ENCODE measurements around the gene CNNM2.

Gene CNNM2

DNA sequence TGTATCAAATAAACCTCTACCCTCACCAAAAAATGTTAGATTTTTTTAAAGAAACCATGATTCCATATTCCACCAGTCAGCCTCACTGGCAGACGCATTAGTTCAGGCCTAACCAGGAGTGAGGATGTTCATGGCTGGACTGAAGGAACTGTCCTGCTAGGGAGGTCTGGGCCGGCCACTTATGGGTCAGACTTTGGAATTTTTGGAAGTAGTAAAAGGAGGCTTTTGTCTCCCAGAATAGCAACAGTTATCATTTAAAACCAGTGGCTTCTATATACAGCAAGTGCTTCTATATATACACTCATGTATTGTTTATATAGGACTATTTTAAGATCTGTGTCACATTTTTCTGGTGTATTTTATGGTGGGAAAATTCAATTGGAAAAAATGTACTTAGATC lies 120.5 kb downstream of the CNNM2 start:
- Histone ChIP-seq H3K9me2 (replicated peaks; ENCODE audit: low read depth, low read length) (no peaks in the 10 kb centered on the region), H3K4me2 (ENCODE audit: low read depth, low read length, poor library complexity, severe bottlenecking) (no peak overlapping the region), H4K20me1 (ENCODE audit: insufficient read depth, low read length, poor library complexity, severe bottlenecking) (no peaks in the 10 kb centered on the region), H3K27me3 (ENCODE audit: insufficient read depth, low read length, poor library complexity, severe bottlenecking) (no peaks in the 10 kb centered on the region), H3K9ac (ENCODE audit: low read depth, low read length, poor library complexity, severe bottlenecking) (no peak overlapping the region), H3K4me1 (ENCODE audit: insufficient read depth, low read length, poor library complexity, severe bottlenecking) (no peaks in the 10 kb centered on the region), H3K79me2 (ENCODE audit: insufficient read depth, low read length) (no peaks in the 10 kb centered on the region), H2AFZ (ENCODE audit: low read length) (no peak overlapping the region), H3K9me3 (ENCODE audit: insufficient read depth, low read depth, low read length) (no peaks in the 10 kb centered on the region), H3F3A (ENCODE audit: low read depth) (no peaks in the 10 kb centered on the region), H3K4me3 (ENCODE audit: low read length, poor library complexity, severe bottlenecking) (no peak overlapping the region), H3K36me3 (ENCODE audit: insufficient read depth, low read length) (no peaks in the 10 kb centered on the region)
- TF ChIP-seq EZH2phosphoT487 (IDR thresholded peaks at IDR 0.05; ENCODE audit: borderline replicate concordance) (no peak), CTCF (conservative IDR thresholded peaks at IDR 0.05; ENCODE audit: low read length) (no peak)

GRCh38 chr10:103040418-103040817 lies 122.3 kb downstream of the CNNM2 start:
- no peak overlapping the region for H2AFZ ChIP-seq (ENCODE audit: low read length)
- H3K4me3 ChIP-seq (ENCODE audit: low read length, poor library complexity, severe bottlenecking): no peak overlapping the region
- H3K9me3 ChIP-seq (ENCODE audit: insufficient read depth, low read depth, low read length): no peaks in the 10 kb centered on the region
- no peaks in the 10 kb centered on the region for H3K36me3 ChIP-seq (ENCODE audit: insufficient read depth, low read length)
- no peaks in the 10 kb centered on the region for H3K4me1 ChIP-seq (ENCODE audit: insufficient read depth, low read length, poor library complexity, severe bottlenecking)
- no peaks in the 10 kb centered on the region for H3K27me3 ChIP-seq (ENCODE audit: insufficient read depth, low read length, poor library complexity, severe bottlenecking)
- H4K20me1 ChIP-seq (ENCODE audit: insufficient read depth, low read length, poor library complexity, severe bottlenecking): no peaks in the 10 kb centered on the region
- TF ChIP-seq EZH2phosphoT487 (IDR thresholded peaks at IDR 0.05; ENCODE audit: borderline replicate concordance) (no peak), CTCF (conservative IDR thresholded peaks at IDR 0.05; ENCODE audit: low read length) (no peak)
- no peaks in the 10 kb centered on the region for H3F3A ChIP-seq (ENCODE audit: low read depth)
- no peak overlapping the region for H3K4me2 ChIP-seq (ENCODE audit: low read depth, low read length, poor library complexity, severe bottlenecking)
- H3K9ac ChIP-seq (ENCODE audit: low read depth, low read length, poor library complexity, severe bottlenecking): no peak overlapping the region
- no peaks in the 10 kb centered on the region for H3K9me2 ChIP-seq (replicated peaks; ENCODE audit: low read depth, low read length)
- no peaks in the 10 kb centered on the region for H3K79me2 ChIP-seq (ENCODE audit: insufficient read depth, low read length)

- Histone ChIP-seq H4K20me1 (ENCODE audit: insufficient read depth, low read length, poor library complexity, severe bottlenecking) (no peaks in the 10 kb centered on the region), H3K4me1 (ENCODE audit: insufficient read depth, low read length, poor library complexity, severe bottlenecking) (no peaks in the 10 kb centered on the region), H2AFZ (ENCODE audit: low read length) (no peak overlapping the region), H3K9me2 (replicated peaks; ENCODE audit: low read depth, low read length) (no peaks in the 10 kb centered on the region), H3K36me3 (ENCODE audit: insufficient read depth, low read length) (no peaks in the 10 kb centered on the region), H3K9me3 (ENCODE audit: insufficient read depth, low read depth, low read length) (no peaks in the 10 kb centered on the region), H3K4me2 (ENCODE audit: low read depth, low read length, poor library complexity, severe bottlenecking) (no peak overlapping the region), H3K4me3 (ENCODE audit: low read length, poor library complexity, severe bottlenecking) (no peak overlapping the region), H3K9ac (ENCODE audit: low read depth, low read length, poor library complexity, severe bottlenecking) (no peak overlapping the region), H3F3A (ENCODE audit: low read depth) (no peaks in the 10 kb centered on the region), H3K27me3 (ENCODE audit: insufficient read depth, low read length, poor library complexity, severe bottlenecking) (no peaks in the 10 kb centered on the region), H3K79me2 (ENCODE audit: insufficient read depth, low read length) (no peaks in the 10 kb centered on the region)
- TF ChIP-seq CTCF (conservative IDR thresholded peaks at IDR 0.05; ENCODE audit: low read length) (no peak), EZH2phosphoT487 (IDR thresholded peaks at IDR 0.05; ENCODE audit: borderline replicate concordance) (no peak)
Measured at GRCh38 chr10:103041391-103041790, 123.3 kb downstream of the CNNM2 start.
